HL-60/S4 treated with phorbol 12-myristate 13-acetate at 8.2 ng/mL for 4 days and 3 days (cell line): ENCODE measurements around the gene LRP6.

Experiments
- in situ Hi-C: fragments of 300-500 bp; cut with MboI; formaldehyde crosslinking; loops from 2 replicates; pipeline ENCODE4 v1.15.0; 2022; ENCODE audit warnings: low sequenced_read_pairs

The LRP6 gene

GRCh38 chr12:12087693-12088034, 179.2 kb downstream of the LRP6 start:
- in situ Hi-C loops, result no loop called here

GRCh38 chr12:12086973-12087692, 179.7 kb downstream of the LRP6 start:
- in situ Hi-C loops, result no loop called here

- in situ Hi-C loops, result no loop called here
Observed at GRCh38 chr12:12086362-12086761, 180.5 kb downstream of the LRP6 start.

GRCh38 chr12:12083688-12084087, 183.2 kb downstream of the LRP6 start:
- in situ Hi-C loops, result no loop called here

- in situ Hi-C loops, result no loop called here
Observed at GRCh38 chr12:12081836-12082497, 184.9 kb downstream of the LRP6 start.

GRCh38 chr12:12079291-12079690, 187.6 kb downstream of the LRP6 start:
- in situ Hi-C loops, result no loop called here

- in situ Hi-C loops, result no loop called here
Observed at GRCh38 chr12:12072064-12072760, 194.6 kb downstream of the LRP6 start.

- in situ Hi-C loops, result no loop called here
Observed at GRCh38 chr12:12070674-12071656, 195.9 kb downstream of the LRP6 start, which contains the start of gene BCL2L14. Gene BCL2L14 (plus strand): TSS chr12:12070939. CDS start chr12:12079306, 8,367 bp downstream.

GRCh38 chr12:12069821-12070548, 196.9 kb downstream of the LRP6 start:
- in situ Hi-C loops, result no loop called here

GRCh38 chr12:12068751-12069150, 198.1 kb downstream of the LRP6 start:
- in situ Hi-C loops, result no loop called here
